ENCODE data around the gene MAMDC4. TPM values are rescaled to one million over a fixed set of nuclear protein-coding genes. Genes with fewer than 3 reads are reported as not detected.
A peak's percentile ranks its signal among the peaks of the same experiment; 100 is the strongest.
"Not testable (repeated sequence)": the region's sequence is repeated elsewhere in the genome, so short reads cannot be mapped to it uniquely, and the experiment has no call there.

The MAMDC4 gene
- total RNA-seq, 1 donor from 2014 or later = 3.2 TPM

- Histone ChIP-seq H3K4me3 (no peak overlapping the region), H3K4me1 (peaks cover 32% of the 10 kb centered on the region), H3K27me3 (no peaks in the 10 kb centered on the region), H3K36me3 (peaks cover 0 to 13% of the 10 kb centered on the region in 2 donors), H3K27ac (no peak overlapping the region), H3K9me3 (no peaks in the 10 kb centered on the region)
- no peak for DNase-seq (ENCODE audit: extremely low spot score in 2 of 2)
- intact Hi-C loops (cut with DNase I) = no loop called here
- TF ChIP-seq POLR2AphosphoS5 (IDR thresholded peaks at IDR 0.05; ENCODE audit: insufficient read depth in 1 of 2, low read depth in 1 of 2) = no peak
- TF ChIP-seq POLR2A (IDR thresholded peaks at IDR 0.05) = no peak
- no peak for TF ChIP-seq CTCF (IDR thresholded peaks at IDR 0.05)
These were observed 15.3 kb downstream of the MAMDC4 start for GRCh38 chr9:136867480-136867879.

GRCh38 chr9:136867917-136868316 lies 15.8 kb downstream of the MAMDC4 start:
- Histone ChIP-seq H3K27me3 (no peaks in the 10 kb centered on the region), H3K27ac (no peak overlapping the region), H3K9me3 (no peaks in the 10 kb centered on the region), H3K36me3 (peaks cover 0 to 8% of the 10 kb centered on the region in 2 donors), H3K4me3 (no peak overlapping the region), H3K4me1 (peaks cover 32% of the 10 kb centered on the region)
- TF ChIP-seq POLR2A (IDR thresholded peaks at IDR 0.05) (no peak), CTCF (IDR thresholded peaks at IDR 0.05) (no peak), POLR2AphosphoS5 (IDR thresholded peaks at IDR 0.05; ENCODE audit: insufficient read depth in 1 of 2, low read depth in 1 of 2) (no peak)
- DNase-seq (ENCODE audit: extremely low spot score in 2 of 2) = peak in 1 of 2 donors; percentile 76
- intact Hi-C loops (cut with DNase I) = no loop called here

GRCh38 chr9:136868644-136869043 lies 16.5 kb downstream of the MAMDC4 start:
- TF ChIP-seq CTCF (IDR thresholded peaks at IDR 0.05) (no peak), POLR2A (IDR thresholded peaks at IDR 0.05) (no peak), POLR2AphosphoS5 (IDR thresholded peaks at IDR 0.05; ENCODE audit: insufficient read depth in 1 of 2, low read depth in 1 of 2) (no peak)
- H3K4me1 ChIP-seq = peaks cover 28% of the 10 kb centered on the region
- H3K36me3 ChIP-seq = peaks cover 0 to 1% of the 10 kb centered on the region in 2 donors
- DNase-seq (ENCODE audit: extremely low spot score in 2 of 2) = peak in 1 of 2 donors; percentile 86
- no peak overlapping the region for H3K4me3 ChIP-seq
- no peaks in the 10 kb centered on the region for H3K9me3 ChIP-seq
- H3K27ac ChIP-seq = no peak overlapping the region
- intact Hi-C loops (cut with DNase I) = no loop called here
- H3K27me3 ChIP-seq = no peaks in the 10 kb centered on the region

GRCh38 chr9:136869611-136870010 lies 17.5 kb downstream of the MAMDC4 start:
- H3K4me3 ChIP-seq; H3K27me3 ChIP-seq; DNase-seq (ENCODE audit: extremely low spot score in 2 of 2); intact Hi-C loops (cut with DNase I); H3K36me3 ChIP-seq; H3K27ac ChIP-seq; H3K9me3 ChIP-seq: not testable (repeated sequence)
- H3K4me1 ChIP-seq = peaks cover 18% of the 10 kb centered on the region

- DNase-seq (ENCODE audit: extremely low spot score in 2 of 2) = no peak
- H3K27ac ChIP-seq = no peak overlapping the region
- no peaks in the 10 kb centered on the region for H3K9me3 ChIP-seq
- H3K4me1 ChIP-seq = no peaks in the 10 kb centered on the region
- intact Hi-C loops (cut with DNase I) = no loop called here
- H3K36me3 ChIP-seq = no peaks in the 10 kb centered on the region
- H3K4me3 ChIP-seq = no peak overlapping the region
- TF ChIP-seq CTCF (IDR thresholded peaks at IDR 0.05) (no peak), POLR2AphosphoS5 (IDR thresholded peaks at IDR 0.05; ENCODE audit: insufficient read depth in 1 of 2, low read depth in 1 of 2) (no peak), POLR2A (IDR thresholded peaks at IDR 0.05) (no peak)
- H3K27me3 ChIP-seq = no peaks in the 10 kb centered on the region
These were observed 23.0 kb downstream of the MAMDC4 start for GRCh38 chr9:136875155-136875554.

- Histone ChIP-seq H3K27ac (no peak overlapping the region), H3K4me3 (no peak overlapping the region), H3K36me3 (no peaks in the 10 kb centered on the region), H3K9me3 (no peaks in the 10 kb centered on the region), H3K27me3 (no peaks in the 10 kb centered on the region), H3K4me1 (peaks cover under 1% of the 10 kb centered on the region)
- intact Hi-C loops (cut with DNase I) = no loop called here
- TF ChIP-seq POLR2A (IDR thresholded peaks at IDR 0.05) = no peak
- TF ChIP-seq CTCF (IDR thresholded peaks at IDR 0.05) = no peak
- no peak for TF ChIP-seq POLR2AphosphoS5 (IDR thresholded peaks at IDR 0.05; ENCODE audit: insufficient read depth in 1 of 2, low read depth in 1 of 2)
- DNase-seq (ENCODE audit: extremely low spot score in 2 of 2) = no peak
These were observed 24.3 kb downstream of the MAMDC4 start for GRCh38 chr9:136876476-136876875.
